ENCODE measurements around the gene CAMK1D.

CAMK1D gene

GRCh38 chr10:12814166-12814565 lies 464.8 kb downstream of the CAMK1D start:
- no peak overlapping the region for H3K4me3 ChIP-seq
- no peak overlapping the region for H3K27ac ChIP-seq
- no peak for TF ChIP-seq CTCF (IDR thresholded peaks at IDR 0.05)
- DNase-seq (ENCODE audit: low spot score): no peak

- no peak for TF ChIP-seq CTCF (IDR thresholded peaks at IDR 0.05)
- Histone ChIP-seq H3K27ac (no peak overlapping the region), H3K4me3 (no peak overlapping the region)
- DNase-seq (ENCODE audit: low spot score): no peak
Measured at GRCh38 chr10:12819071-12819470, 469.7 kb downstream of the CAMK1D start.

GRCh38 chr10:12819656-12820055 lies 470.3 kb downstream of the CAMK1D start:
- H3K27ac ChIP-seq: no peak overlapping the region
- no peak for DNase-seq (ENCODE audit: low spot score)
- no peak overlapping the region for H3K4me3 ChIP-seq
- TF ChIP-seq CTCF (IDR thresholded peaks at IDR 0.05): no peak

- no peak for TF ChIP-seq CTCF (IDR thresholded peaks at IDR 0.05)
- DNase-seq (ENCODE audit: low spot score): no peak
- peak overlapping the region; percentile 28 to 76 for H3K27ac ChIP-seq
- H3K4me3 ChIP-seq: no peak overlapping the region
Measured at GRCh38 chr10:12822126-12822892, 473.0 kb downstream of the CAMK1D start.

GRCh38 chr10:12822893-12823170 lies 473.5 kb downstream of the CAMK1D start:
- no peak for TF ChIP-seq CTCF (IDR thresholded peaks at IDR 0.05)
- DNase-seq (ENCODE audit: low spot score): no peak
- Histone ChIP-seq H3K27ac (peak overlapping the region; percentile 36 to 76), H3K4me3 (no peak overlapping the region)

GRCh38 chr10:12823328-12823727 lies 474.0 kb downstream of the CAMK1D start:
- peak overlapping the region; percentile 36 to 76 for H3K27ac ChIP-seq
- DNase-seq (ENCODE audit: low spot score): no peak
- no peak for TF ChIP-seq CTCF (IDR thresholded peaks at IDR 0.05)
- H3K4me3 ChIP-seq: no peak overlapping the region

- no peak for TF ChIP-seq CTCF (IDR thresholded peaks at IDR 0.05)
- DNase-seq (ENCODE audit: low spot score): no peak
- Histone ChIP-seq H3K27ac (peak overlapping the region; percentile 50 to 74), H3K4me3 (no peak overlapping the region)
Measured at GRCh38 chr10:12825260-12825849, 476.0 kb downstream of the CAMK1D start.
